DND-41 (cell line): ENCODE data around the gene IGFBP4.

Experiments used
- ATAC-seq: fragments of 200-7000 bp; cut with Tn5 transposase; 3 replicates; pipeline ENCODE4 v1.9.1; 2021; ENCODE audit warnings: low read depth; ENCODE audit not compliant: insufficient read depth
- DNase-seq: peaks from one replicate; pipeline ENCODE4 v3.0.0-alpha.2; 2020
- H2AFZ ChIP-seq: 2 replicates; pipeline ENCODE4 v1.6.0; 2012; ENCODE audit warnings: low read depth, low read length
- H3K27ac ChIP-seq: 2 replicates; pipeline ENCODE4 v1.5.1; 2012; ENCODE audit warnings: low read length, inconsistent platforms
- H3K27me3 ChIP-seq: fragments of 200-600 bp; sonication (generic); 2 replicates; pipeline ENCODE4 v1.6.0; 2012; ENCODE audit warnings: low read length, mild to moderate bottlenecking, inconsistent platforms; ENCODE audit not compliant: insufficient read depth, poor library complexity
- H3K36me3 ChIP-seq: 2 replicates; pipeline ENCODE4 v1.5.1; 2012; ENCODE audit warnings: low read length, inconsistent platforms; ENCODE audit not compliant: insufficient read depth
- H3K4me1 ChIP-seq: 2 replicates; pipeline ENCODE4 v1.5.1; 2012; ENCODE audit warnings: mild to moderate bottlenecking, low read length; ENCODE audit not compliant: insufficient read depth
- H3K4me2 ChIP-seq: 2 replicates; pipeline ENCODE4 v1.6.0; 2012; ENCODE audit warnings: mild to moderate bottlenecking, moderate library complexity, low read length, inconsistent platforms; ENCODE audit not compliant: insufficient read depth
- H3K4me3 ChIP-seq, 2 experiments: fragments of 200-600 bp in 1 of 2; shearing (Covaris generic) in 1 of 2; 2 replicates each; pipeline ENCODE4 v1.5.1; 2012 to 2016; ENCODE audit warnings: inconsistent platforms in 2 of 2, low read length in 2 of 2, mild to moderate bottlenecking in 2 of 2, low read depth in 1 of 2, moderate library complexity in 1 of 2
- H3K79me2 ChIP-seq: 2 replicates; pipeline ENCODE4 v1.6.0; 2012; ENCODE audit warnings: low read length, inconsistent platforms; ENCODE audit not compliant: insufficient read depth
- H3K9ac ChIP-seq: 2 replicates; pipeline ENCODE4 v1.6.0; 2012; ENCODE audit warnings: low read depth, mild to moderate bottlenecking, inconsistent platforms, low read length, moderate library complexity
- H3K9me3 ChIP-seq: 2 replicates; pipeline ENCODE4 v1.5.1; 2012; ENCODE audit warnings: low read length, moderate library complexity, mild to moderate bottlenecking, inconsistent platforms; ENCODE audit not compliant: insufficient read depth, severe bottlenecking
- H4K20me1 ChIP-seq: 2 replicates; pipeline ENCODE4 v1.6.0; 2012; ENCODE audit warnings: low read length; ENCODE audit not compliant: insufficient read depth
- CTCF ChIP-seq: IDR thresholded peaks from 2 replicates; pipeline ENCODE4 v1.5.1; 2012; ENCODE audit warnings: borderline replicate concordance, low read length, moderate library complexity, mild to moderate bottlenecking; ENCODE audit not compliant: poor library complexity, severe bottlenecking; ENCODE audit errors: extremely low read depth
- EZH2 ChIP-seq: IDR thresholded peaks from 3 replicates; pipeline ENCODE4 v1.6.1; 2012; ENCODE audit warnings: borderline replicate concordance, low read depth, mild to moderate bottlenecking, moderate library complexity, low read length, inconsistent platforms; ENCODE audit not compliant: severe bottlenecking

IGFBP4 gene

GRCh38 chr17:40500709-40501108 lies 57.5 kb downstream of the IGFBP4 start:
- Histone ChIP-seq H4K20me1 (no peaks in the 10 kb centered on the region), H3K27ac (no peak overlapping the region), H3K9me3 (no peaks in the 10 kb centered on the region), H3K36me3 (no peaks in the 10 kb centered on the region), H3K4me2 (no peak overlapping the region), H3K79me2 (no peaks in the 10 kb centered on the region), H3K4me3 (no peak overlapping the region), H3K4me1 (no peaks in the 10 kb centered on the region), H3K27me3 (no peaks in the 10 kb centered on the region), H3K9ac (no peak overlapping the region), H2AFZ (no peak overlapping the region)
- DNase-seq = no peak
- ATAC-seq = no peak
- TF ChIP-seq CTCF (no peak), EZH2 (no peak)

- H3K27ac ChIP-seq = no peak within 1 kb of the TSS
- H3K4me1 ChIP-seq = no peaks in the 10 kb centered on the region
- no peaks in the 10 kb centered on the region for H3K79me2 ChIP-seq
- no peaks in the 10 kb centered on the region for H3K9me3 ChIP-seq
- ATAC-seq = no peak
- H3K36me3 ChIP-seq = no peaks in the 10 kb centered on the region
- no peak for DNase-seq
- H3K4me2 ChIP-seq = no peak within 1 kb of the TSS
- TF ChIP-seq CTCF = no peak
- no peak for TF ChIP-seq EZH2
- no peak within 1 kb of the TSS for H3K9ac ChIP-seq
- no peaks in the 10 kb centered on the region for H4K20me1 ChIP-seq
- no peak within 1 kb of the TSS for H2AFZ ChIP-seq
- no peaks in the 10 kb centered on the region for H3K27me3 ChIP-seq
- H3K4me3 ChIP-seq = no peak within 1 kb of the TSS
Measured at GRCh38 chr17:40501499-40501911, 58.3 kb downstream of the IGFBP4 start, which contains the start of gene TNS4. Gene TNS4 (minus strand): TSS chr17:40501623. CDS start chr17:40496425, 5,198 bp downstream.

- no peak overlapping the region for H3K9ac ChIP-seq
- no peak overlapping the region for H2AFZ ChIP-seq
- ATAC-seq (no peak), DNase-seq (no peak)
- H3K79me2 ChIP-seq = no peaks in the 10 kb centered on the region
- no peaks in the 10 kb centered on the region for H3K4me1 ChIP-seq
- H3K36me3 ChIP-seq = no peaks in the 10 kb centered on the region
- H3K9me3 ChIP-seq = no peaks in the 10 kb centered on the region
- TF ChIP-seq EZH2 = no peak
- TF ChIP-seq CTCF = no peak
- no peak overlapping the region for H3K4me3 ChIP-seq
- no peak overlapping the region for H3K4me2 ChIP-seq
- no peaks in the 10 kb centered on the region for H3K27me3 ChIP-seq
- no peaks in the 10 kb centered on the region for H4K20me1 ChIP-seq
- H3K27ac ChIP-seq = no peak overlapping the region
Measured at GRCh38 chr17:40502716-40503115, 59.5 kb downstream of the IGFBP4 start.

GRCh38 chr17:40503154-40503553 lies 59.9 kb downstream of the IGFBP4 start:
- H3K27ac ChIP-seq = no peak overlapping the region
- no peak for DNase-seq
- TF ChIP-seq EZH2 = no peak
- no peak for TF ChIP-seq CTCF
- H4K20me1 ChIP-seq = no peaks in the 10 kb centered on the region
- H2AFZ ChIP-seq = no peak overlapping the region
- H3K27me3 ChIP-seq = no peaks in the 10 kb centered on the region
- no peak overlapping the region for H3K9ac ChIP-seq
- H3K4me2 ChIP-seq = no peak overlapping the region
- H3K4me1 ChIP-seq = no peaks in the 10 kb centered on the region
- H3K4me3 ChIP-seq = no peak overlapping the region
- no peaks in the 10 kb centered on the region for H3K36me3 ChIP-seq
- H3K9me3 ChIP-seq = no peaks in the 10 kb centered on the region
- no peak for ATAC-seq
- H3K79me2 ChIP-seq = no peaks in the 10 kb centered on the region
